Left forelimb (tissue), 1 donor: ENCODE measurements around the gene ABCB8.

Source experiments
- DNase-seq: peaks from one replicate; pipeline ENCODE4 v3.0.0-alpha.2; 2018; ENCODE audit warnings: low spot score

ABCB8 gene

DNA sequence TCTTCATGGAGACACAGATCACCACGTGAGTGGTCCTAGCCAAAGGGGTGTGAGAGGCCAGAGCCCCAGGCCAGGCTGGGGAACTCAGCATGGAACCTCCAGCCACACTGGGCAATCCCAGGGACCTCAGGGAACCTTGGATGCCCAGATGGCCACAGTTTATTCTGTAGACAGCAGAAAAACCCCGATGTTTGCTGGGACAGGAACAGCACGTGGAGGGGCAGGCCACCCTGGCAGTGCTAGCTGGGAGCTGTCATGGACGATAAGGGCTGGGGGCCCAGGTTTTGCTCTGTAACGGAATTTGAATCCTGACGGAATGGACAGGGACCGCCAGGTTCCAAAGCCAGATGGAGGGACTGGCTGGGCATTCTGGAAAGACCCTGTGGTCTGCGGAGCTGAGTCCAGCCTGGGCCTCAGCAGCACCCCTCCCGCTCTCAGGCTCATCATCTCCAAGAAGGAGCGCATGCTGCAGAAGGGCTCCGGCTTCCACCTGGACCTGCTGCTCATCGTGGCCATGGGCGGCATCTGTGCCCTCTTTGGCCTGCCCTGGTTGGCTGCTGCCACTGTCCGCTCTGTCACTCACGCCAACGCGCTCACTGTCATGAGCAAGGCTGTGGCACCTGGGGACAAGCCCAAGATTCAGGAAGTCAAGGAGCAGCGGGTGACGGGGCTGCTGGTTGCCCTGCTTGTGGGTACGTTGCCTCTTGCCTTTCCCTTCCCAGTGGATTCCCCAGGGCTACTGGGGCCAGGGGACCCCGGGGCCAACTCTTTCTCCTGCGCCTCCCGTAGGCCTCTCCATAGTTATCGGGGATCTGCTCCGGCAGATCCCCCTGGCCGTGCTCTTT is 46.8 kb downstream of the ABCB8 start:
- no peak for DNase-seq

DNA sequence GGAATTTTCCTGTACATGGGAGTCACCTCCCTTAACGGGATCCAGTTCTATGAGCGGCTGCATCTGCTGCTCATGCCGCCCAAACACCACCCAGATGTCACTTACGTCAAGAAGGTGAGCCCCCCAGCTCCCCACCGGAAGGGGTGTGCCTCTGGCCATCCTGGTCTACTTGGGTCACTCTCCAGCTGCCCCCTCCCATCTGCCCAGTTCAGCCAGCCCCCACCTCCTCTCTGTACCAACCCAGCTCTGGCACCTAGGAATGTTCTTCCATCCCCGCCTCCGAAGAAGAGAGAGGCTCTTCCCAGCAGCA is 47.4 kb downstream of the ABCB8 start:
- DNase-seq = no peak

DNA sequence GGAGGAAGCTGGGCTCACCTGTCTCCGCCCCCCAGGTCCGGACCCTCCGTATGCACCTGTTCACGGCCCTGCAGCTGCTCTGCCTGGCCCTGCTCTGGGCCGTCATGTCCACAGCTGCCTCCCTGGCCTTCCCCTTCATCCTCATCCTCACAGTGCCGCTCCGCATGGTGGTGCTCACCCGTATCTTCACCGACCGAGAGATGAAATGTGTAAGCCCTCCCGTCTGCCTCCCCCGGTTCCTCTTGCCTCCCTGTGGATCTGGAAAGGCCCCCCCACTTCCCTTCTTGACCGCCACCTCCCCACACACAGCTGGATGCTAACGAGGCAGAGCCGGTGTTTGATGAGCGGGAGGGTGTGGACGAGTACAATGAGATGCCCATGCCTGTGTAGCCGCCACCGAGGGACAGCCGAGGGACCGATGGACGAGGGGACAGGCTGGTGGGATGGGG is 47.8 kb downstream of the ABCB8 start:
- DNase-seq = no peak

DNA sequence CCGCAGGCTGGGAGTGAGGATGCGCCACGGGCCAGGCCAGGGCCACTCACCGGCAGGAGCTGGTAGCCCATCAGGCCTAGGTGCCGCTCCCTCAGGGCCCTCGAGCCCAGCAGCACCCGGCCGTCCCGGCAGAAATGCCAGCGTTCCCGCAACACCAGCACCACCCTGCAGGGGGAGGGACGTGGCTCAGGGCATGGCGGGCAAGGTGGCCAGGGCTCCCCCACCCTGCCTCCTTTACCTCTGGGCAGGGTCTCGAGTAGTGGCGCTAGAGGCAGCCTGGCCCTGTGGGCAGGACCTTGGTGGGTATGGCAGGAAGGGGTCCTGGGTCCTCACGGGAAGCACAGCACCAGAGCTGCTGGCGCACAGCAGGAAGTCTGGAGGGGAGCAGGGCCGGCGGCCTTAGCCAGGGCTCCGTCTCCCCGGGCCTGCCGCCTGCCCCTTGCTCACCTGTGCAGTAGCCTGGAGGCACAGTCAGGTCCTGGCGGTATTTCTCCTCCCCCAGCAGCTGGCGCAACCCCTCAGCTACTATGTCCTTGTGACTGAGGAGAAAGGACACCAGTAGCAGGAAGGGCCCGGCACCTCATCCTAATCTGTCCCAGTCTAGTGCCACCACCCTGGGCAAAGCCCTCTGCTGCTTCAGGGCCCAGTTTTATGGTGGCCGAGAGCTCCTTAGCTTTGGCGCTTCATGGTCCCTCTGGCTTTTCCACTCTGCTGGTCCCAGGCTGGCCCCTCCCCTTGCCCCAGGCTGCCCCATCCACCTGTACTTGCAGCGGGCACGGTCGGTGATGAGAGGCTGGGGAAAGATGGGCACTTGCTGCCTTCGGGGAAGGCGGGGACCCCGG is 48.8 kb downstream of the ABCB8 start:
- DNase-seq = no peak

DNA sequence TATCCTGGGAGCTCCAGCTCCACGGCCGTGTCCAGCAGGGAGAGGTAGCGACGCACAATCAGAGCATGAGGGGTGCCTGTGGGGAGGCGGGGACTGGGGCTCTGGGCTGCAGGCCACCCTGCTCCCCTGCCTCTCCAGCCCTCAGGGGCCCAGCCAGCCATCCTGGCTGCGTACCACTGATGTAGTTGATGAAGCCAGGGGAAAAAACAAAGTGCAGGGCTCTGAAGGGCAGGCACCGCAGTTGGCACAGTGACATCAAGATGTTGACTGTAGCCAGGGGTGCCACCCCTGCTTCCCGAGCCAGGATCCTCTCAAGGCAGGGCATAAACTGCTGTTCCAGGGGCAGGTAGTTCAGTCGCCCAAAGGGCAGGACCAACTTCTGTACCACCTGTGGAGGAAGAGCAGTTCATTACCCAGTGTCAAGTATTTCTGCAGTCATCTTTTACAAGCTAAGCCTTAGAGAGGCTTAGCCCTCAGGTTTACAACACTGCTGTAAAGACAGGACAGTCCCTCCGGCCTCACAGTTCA is 49.5 kb downstream of the ABCB8 start:
- DNase-seq = no peak

DNA sequence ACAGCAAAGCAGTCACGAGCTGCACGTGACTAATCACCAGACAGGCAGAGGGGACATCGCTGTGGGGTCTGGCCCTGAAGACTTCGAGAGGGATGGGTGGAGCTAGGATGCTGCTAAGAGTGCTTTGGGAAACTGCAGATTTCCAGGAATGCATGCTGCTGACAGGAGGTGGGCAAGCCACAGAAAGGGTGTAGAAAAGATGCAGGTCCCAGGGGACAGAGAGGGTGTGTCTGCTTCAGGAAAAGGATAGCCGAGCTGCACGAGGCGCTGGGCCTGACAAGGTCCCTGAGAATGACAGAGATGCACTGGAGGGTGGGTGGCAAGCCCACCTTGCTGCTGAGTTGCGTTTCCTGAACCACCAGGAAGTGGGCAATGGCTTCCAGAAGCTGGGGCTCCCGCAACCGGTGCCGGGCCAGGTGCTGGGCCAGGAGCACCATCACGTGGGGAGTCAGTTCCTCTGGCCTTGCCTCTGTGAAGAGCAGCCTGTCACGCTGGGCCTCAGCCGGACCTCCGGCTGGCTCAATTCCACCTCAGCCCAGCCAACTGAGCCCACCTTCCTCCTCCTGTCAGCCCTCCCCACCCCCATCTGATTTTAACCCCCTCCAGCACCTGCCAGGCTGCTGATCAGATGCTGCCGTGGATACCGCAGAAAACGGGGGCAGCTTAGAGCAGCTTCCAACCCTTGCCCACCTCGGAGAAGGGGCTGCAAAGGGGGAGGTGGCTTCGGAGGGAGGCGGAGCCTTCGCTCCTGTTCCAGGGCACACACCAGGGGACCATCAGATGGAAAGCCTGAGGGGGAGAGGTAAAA is 50.2 kb downstream of the ABCB8 start:
- no peak for DNase-seq

DNA sequence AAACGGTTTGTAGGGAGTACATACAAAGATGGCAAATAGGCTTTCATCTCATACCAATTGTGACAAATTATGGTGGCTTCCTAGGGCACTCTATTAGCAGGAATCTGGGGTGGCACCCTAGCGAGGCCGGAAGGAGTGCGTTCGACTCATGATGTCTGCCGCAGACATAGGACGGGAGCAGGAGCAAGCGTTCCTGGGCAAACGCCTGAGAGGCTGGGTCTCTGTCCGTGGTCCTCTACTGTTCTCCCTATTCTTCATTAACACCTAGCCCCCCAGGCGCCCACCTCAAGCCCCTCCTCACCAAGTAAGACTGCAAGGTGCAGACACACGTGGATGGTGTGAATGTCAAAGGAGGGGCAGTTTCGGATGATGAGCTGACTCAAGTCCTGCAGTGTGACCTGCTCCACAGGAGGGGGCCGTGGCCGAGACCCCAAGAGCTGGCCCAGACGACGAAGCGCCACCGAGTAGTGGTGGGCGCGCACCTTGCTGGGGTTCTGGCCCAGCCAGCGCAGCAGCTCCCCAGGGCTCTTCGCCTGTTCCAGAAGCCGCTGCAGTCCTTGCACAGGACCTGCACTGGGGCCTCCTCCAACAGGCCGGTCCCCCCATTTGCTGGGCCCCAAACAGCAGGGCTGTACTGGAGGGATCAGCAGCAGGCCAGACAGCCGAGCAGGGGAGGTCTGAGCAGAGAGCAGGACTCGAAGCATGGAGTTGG is 51.1 kb downstream of the ABCB8 start:
- DNase-seq = no peak

DNA sequence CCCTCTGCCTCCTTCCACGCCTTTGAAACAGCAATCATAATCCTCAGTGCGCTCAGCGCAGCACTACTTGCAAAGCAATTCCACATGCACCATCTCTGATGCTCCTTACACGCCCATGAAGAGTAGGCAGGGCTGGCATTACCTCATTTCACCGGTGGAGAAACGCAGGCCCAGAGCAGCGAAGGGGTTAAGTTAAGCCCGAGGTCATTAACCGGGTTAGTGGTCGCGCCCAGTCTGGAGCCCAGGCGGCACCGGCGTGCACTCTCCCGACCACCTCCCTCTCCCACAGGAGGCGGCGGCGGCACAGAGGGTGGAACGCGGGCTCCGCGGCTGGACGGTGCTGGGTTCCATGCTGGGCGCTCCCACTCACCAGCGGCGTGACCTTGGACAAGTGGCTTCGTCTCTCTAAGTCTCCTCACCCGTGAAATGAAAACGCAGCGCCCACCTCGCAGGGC is 51.8 kb downstream of the ABCB8 start:
- DNase-seq = no peak

DNA sequence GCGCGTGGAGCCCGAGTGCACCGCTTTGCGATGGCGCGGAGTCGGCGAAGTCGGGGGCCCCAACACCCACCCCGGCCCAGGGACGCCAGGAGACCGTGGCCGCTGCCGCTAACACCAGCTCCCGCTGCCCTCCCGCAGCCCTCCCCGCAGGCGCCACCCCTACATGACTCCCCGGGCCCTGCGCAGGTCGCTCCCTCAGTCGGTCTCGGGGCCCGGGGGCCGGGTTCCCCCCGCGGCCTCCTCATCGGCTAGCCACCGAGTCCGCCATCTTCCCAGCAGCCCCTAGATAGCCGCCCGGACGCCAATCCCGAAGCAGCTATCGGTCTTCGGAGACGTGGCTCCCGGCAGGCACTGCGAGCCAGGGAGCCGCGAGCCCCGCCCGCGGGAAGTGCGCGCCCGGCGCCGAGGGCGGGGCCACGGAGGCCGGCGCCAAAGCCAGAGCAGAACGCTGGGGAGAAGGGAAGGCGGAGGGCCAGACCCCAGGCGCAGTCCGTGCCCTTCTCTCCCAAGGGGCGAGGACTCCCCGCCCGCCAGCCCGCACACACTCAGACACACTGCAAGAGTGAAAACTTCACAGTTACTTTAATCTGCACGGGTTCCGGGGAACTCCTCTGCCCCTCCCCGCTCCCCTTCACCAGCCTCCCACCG is 52.4 kb downstream of the ABCB8 start, which contains the start of gene FASTK:
TSS of gene FASTK (minus strand) at position 288 of the 648 bp plus-strand sequence. CDS start at position 245, 43 bp downstream.
- DNase-seq = peak; percentile 93

DNA sequence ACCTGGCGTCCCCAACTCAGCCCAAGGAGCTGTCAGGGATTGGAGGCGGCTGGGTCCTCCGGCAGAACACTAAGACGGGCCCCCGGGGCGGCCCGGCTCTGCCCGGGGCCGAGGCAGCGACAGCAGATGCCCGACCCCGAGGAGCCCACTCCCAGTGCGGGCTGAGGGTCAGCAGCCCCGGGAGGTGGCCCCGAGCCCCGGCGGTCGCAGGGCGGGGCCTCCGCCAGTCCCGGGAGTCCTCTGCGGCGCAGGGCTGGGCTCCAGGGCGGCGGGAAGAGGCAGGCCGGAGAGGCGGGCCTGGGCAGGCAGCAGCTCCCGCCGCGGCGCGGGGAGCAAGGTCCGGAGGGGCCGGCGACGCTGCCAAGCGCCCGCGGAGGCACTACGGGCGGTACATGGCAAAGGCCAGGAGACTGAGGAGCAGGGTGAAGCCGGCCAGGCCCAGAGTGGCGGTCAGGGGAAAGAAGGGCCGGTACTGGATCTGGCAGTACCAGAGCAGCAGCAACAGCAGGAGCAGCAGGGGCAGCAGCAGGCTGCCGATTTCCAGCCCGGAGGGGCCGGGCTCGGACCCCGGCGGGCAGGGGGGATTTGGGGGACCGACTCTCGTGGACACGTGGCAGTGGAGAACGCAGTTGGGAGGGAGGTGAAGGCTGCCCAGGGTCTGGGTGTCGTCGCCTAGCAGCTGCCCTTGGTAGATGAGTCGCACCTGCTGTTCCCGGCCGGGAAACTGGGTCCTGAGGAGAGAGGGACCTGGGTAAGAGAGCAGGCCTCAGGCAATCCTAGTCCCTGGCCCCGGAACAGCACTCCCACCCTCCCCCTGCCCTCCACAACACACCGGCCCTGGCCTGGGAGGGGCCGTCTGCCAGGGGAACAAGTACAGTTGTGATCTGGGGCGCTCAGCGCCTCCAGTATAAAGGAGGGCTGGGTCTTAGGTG is 53.2 kb downstream of the ABCB8 start:
- DNase-seq = no peak

DNA sequence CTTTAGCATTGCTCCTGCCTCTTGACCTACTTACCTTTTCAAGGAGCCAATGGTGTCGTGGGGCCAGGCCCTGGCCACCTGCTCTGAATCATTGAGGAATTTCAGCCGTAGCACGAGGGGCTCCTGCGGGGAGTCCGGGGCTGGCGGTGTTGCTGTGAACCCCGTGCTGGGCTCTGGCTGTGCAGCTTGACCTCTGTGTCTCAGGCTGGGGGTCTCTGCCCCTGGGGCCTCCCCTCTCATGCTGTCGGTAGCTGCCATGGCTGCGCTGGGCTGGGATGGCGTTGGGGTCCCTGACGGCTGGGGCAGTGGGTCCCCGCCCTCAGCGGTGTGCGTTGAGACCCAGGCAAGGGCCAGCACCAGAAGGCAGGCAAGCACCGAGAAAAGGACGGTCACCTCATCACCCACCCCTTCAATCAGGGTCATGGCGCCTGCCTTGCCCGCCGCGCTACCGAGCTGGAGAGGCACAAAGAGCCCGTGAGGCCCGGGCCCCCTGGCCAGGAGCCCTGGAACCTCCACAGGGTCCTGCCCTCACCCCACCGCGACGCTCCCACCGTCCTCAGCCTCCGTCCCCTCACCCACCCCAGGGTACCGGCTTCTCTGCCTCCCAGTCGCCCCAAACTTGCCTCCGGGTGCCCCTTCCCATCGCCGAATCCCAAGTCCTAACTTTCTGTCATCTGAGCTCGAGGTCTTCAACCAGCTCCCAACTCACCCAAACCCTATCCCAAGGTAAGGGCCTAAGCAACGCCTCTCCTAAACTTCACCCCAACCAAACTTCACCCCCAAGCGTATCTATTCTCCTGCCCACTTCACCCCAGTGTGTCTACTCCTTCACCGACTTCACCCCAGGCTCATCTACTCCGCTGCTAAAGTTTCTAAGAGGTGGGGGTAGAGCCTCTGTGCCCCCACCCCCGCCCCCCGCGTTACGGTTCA is 54.2 kb downstream of the ABCB8 start:
- no peak for DNase-seq

DNA sequence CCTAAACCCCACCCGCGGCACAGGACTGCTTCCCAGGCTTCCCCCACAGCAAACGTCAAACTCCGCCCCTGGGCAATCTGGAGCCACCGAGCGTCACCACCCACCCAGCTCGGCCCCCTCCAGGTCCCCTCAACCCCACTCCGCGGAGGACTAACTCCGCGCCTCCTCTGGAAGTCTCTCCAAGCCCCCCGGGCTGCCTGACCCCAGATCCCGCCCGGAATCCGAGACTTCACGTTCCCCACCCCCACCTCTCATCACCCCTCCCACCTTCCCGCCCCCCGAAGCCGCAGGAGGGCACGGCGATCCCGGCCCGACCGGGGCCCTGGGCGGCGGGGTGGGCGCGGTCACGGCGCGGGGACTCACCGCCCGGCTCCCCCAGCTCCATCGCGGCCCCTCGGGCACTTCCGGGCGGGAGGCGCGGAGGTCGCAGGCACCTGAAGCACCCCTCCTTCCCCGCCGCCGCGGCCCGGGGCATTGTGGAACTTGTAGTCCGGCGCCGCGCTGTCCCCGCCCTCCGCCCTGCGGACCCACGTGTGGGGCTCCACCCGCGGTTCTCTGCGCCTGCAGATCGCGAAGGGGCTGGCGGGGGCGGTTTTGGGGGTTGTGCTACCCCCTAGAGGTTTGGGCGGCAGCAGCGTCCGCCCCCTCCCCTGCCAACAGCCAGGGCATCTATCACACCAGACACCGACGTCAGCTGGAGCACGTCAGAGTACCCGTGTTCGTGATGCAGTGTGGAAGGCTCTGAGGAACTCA is 55.0 kb downstream of the ABCB8 start, which contains the start of gene TMUB1:
TSS of gene TMUB1 (minus strand) at position 423 of the 753 bp plus-strand sequence. CDS start 930 bp downstream, outside the sequence.
- DNase-seq = peak; percentile 86

DNA sequence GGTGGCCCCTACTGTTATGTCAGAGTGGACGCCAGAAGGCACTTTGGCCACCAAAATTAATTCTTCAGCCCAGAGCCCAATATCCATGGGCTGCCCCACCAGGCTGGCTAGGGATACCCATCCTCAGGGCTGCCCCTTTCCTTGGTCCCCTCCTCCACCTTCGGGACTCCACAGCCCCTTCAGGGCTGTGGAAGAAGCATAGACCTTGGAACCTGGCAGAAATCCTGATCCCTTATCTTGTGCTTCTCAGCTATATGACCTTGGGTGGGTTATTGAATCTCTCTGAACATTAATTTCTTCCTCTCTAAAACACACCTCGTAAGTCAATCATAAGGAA is 55.5 kb downstream of the ABCB8 start:
- no peak for DNase-seq

DNA sequence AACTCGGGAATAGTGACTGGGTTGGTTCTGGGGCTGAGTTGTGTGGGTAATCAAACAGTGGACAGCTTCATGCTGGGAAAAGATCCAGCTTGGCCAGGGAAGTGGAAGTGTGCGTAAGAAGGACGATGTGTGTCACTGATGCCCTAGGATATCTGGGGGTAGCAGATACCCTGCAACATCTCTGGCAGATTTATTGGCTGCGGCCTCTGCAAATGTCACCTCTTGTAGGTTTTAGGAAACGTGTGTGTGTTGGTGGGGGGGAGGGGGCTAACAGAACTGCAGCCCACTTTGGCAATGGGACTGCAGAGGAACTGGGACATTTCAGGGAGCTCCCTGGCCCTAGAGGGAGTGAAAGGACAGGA is 57.1 kb downstream of the ABCB8 start:
- no peak for DNase-seq

DNA sequence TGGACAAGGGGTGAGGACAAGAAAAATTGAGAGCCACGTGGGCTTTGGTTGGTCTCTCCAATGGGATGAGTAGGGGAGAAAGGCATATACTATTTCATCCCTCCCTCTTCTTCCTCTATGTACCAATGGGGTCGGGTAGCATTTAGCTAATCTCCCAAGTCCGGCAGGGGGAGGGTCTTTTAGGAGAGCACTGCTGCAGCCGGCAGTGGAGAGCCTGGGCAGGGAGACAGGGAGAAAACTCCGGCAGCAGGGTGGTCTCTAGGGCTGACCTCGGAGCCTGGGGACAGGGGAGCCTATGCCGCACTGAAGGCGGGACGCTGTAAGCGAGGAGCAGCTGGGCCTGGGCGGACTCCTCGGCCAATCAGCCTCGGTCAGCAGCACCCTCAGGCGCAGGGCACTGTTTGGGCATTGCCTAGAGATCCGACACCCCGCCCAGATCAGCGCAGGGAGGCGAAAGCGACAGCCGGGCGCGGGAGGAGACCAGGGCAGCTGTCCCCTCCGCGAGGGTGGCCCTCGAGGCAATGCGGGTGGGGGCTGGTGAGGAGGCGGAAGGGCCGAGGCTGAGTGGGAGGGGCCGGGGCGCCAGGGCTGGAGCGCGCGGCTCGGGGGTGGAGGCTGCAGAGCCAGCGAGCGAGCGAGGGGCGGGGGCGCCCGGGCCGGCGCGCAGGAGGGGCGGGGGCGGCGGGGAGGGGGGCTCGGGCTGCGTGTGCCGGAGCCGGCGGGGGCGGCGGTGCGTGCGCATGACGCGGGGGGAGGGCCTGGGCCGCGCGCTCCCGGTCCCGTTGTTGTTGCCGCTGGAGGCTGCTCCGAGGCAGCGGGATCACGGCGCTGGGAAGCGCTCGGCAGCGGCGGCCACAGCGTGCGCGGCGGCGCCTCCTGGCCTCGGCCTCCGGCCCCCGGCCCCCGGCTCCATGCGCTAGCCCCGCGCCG is 57.7 kb downstream of the ABCB8 start, which contains the start of gene AGAP3:
TSS of gene AGAP3 (plus strand) at position 785 of the 930 bp plus-strand sequence. CDS start 267 bp downstream, outside the sequence.
- peak; percentile 92 for DNase-seq

DNA sequence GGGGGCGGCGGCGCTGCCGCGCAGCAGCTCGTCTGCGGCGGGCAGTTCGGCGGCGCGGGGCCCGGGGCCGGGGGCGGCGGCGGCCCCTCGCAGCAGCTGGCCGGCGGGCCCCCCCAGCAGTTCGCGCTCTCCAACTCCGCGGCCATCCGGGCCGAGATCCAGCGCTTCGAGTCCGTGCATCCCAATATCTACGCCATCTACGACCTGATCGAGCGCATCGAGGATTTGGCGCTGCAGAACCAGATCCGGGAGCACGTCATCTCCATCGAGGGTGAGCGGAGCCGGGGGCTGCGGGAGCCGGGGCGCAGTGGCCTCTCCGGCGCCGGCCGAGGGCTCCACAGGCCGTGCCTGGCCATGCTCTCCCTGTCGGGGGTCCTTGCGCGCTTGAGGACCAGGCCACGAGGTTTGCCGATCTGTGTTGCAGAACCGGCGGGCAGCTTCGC is 58.6 kb downstream of the ABCB8 start:
- no peak for DNase-seq
